Testis (tissue), 3 donors: ENCODE measurements around the gene PTPN7. TPM values are rescaled to one million over a fixed set of nuclear protein-coding genes. Genes with fewer than 3 reads are reported as not detected.

Experiments used
- DNase-seq: peaks from one replicate; pipeline ENCODE4 v3.0.0-alpha.2; 2019
- H3K27ac ChIP-seq, 2 donors: fragments of 200-600 bp; sonication (generic); one replicate each; pipeline ENCODE4 v1.5.1; 2019
- H3K27me3 ChIP-seq: fragments of 200-600 bp; sonication (generic); one replicate; pipeline ENCODE4 v1.5.1; 2019
- H3K36me3 ChIP-seq: fragments of 200-600 bp; sonication (generic); one replicate; pipeline ENCODE4 v1.5.1; 2017; ENCODE audit warnings: low read depth; ENCODE audit errors: missing control alignments
- H3K4me1 ChIP-seq: fragments of 200-600 bp; sonication (generic); one replicate; pipeline ENCODE4 v1.5.1; 2019
- H3K4me3 ChIP-seq, 2 donors: fragments of 200-600 bp; sonication (generic); one replicate each; pipeline ENCODE4 v1.5.1; 2017 to 2019
- H3K9me3 ChIP-seq: fragments of 200-600 bp; sonication (generic); one replicate; pipeline ENCODE4 v1.5.1; 2017
- CTCF ChIP-seq, 3 experiments: fragments of 450-650 bp in 2 of 3; fragments of 200-600 bp in 1 of 3; sonication (generic) in 1 of 3; IDR thresholded peaks; one replicate each; pipeline ENCODE4 v1.5.1; 2016 to 2019; ENCODE audit warnings: antibody characterized with exemption in 3 of 3, mild to moderate bottlenecking in 2 of 3, moderate library complexity in 1 of 3
- POLR2A ChIP-seq: fragments of 450-650 bp; IDR thresholded peaks from one replicate; pipeline ENCODE4 v1.6.1; 2017; ENCODE audit warnings: antibody characterized with exemption, mild to moderate bottlenecking, moderate library complexity
- WGBS, 2 donors: methylation state at CpG; one replicate each; pipeline ENCODE4 v1.1.5; 2018; 5-methylcytosine and 5-hydroxymethylcytosine counted together
- intact Hi-C: fragments of 100-400 bp; cut with DNase I; formaldehyde crosslinking; loops from one replicate; pipeline ENCODE4 v1.15.1; 2023; ENCODE audit warnings: low total_unique reads
- polyA plus RNA-seq: library from polyadenylated mRNA; stranded (reverse); fragments of 350-450 nt; fragmentation: Illumina TruSeq; extraction: RNeasy Lipid Tissue Mini Kit (QIAGEN cat#74804); gene quantifications from one replicate; pipeline ENCODE4 v1.2.3, GENCODE V29; 2014; ENCODE audit warnings: low read depth, low replicate concordance; ENCODE audit not compliant: insufficient read depth
- total RNA-seq, 2 donors: library from RNA; depleted of rRNA; stranded (reverse); fragments of >200 nt; gene quantifications; one replicate each; pipeline ENCODE4 v1.2.3, GENCODE V29; 2016

PTPN7 gene
- total and polyA plus RNA-seq, 3 donors from 2014 or later: 43.0 to 119 (median 84.1) TPM

GRCh38 chr1:202187697-202188407, 27.4 kb upstream of the PTPN7 start:
- H3K36me3 ChIP-seq: no peaks in the 10 kb centered on the region
- TF ChIP-seq POLR2A (no peak), CTCF (IDR thresholded peaks at IDR 0.05) (no peak)
- peaks cover 1% of the 10 kb centered on the region for H3K4me1 ChIP-seq
- H3K27ac ChIP-seq: no peak overlapping the region
- no peaks in the 10 kb centered on the region for H3K27me3 ChIP-seq
- intact Hi-C loops: loop anchor here (5.0 kb wide), 1 partner anchor 129 kb away; no protein-coding TSS in a partner anchor
- no peak overlapping the region for H3K4me3 ChIP-seq
- no peaks in the 10 kb centered on the region for H3K9me3 ChIP-seq
- no peak for DNase-seq
- WGBS, 2 donors: 72 to 81% methylated on average over 2 to 8 of the region's 8 CpGs

- no peaks in the 10 kb centered on the region for H3K36me3 ChIP-seq
- TF ChIP-seq CTCF (IDR thresholded peaks at IDR 0.05) (no peak), POLR2A (no peak)
- DNase-seq: no peak
- 69 to 86% methylated on average over 2 to 8 of the region's 8 CpGs for WGBS, 2 donors
- H3K4me3 ChIP-seq: no peak overlapping the region
- no peaks in the 10 kb centered on the region for H3K9me3 ChIP-seq
- no peaks in the 10 kb centered on the region for H3K27me3 ChIP-seq
- H3K4me1 ChIP-seq: no peaks in the 10 kb centered on the region
- no peak overlapping the region for H3K27ac ChIP-seq
- intact Hi-C loops: loop anchor here (5.0 kb wide), 1 partner anchor 130 kb away; no protein-coding TSS in a partner anchor
Measured at GRCh38 chr1:202187041-202187671, 26.8 kb upstream of the PTPN7 start.

GRCh38 chr1:202186327-202186726, 25.9 kb upstream of the PTPN7 start:
- Histone ChIP-seq H3K4me3 (no peak overlapping the region), H3K4me1 (no peaks in the 10 kb centered on the region), H3K9me3 (no peaks in the 10 kb centered on the region), H3K27me3 (no peaks in the 10 kb centered on the region), H3K27ac (no peak overlapping the region), H3K36me3 (no peaks in the 10 kb centered on the region)
- intact Hi-C loops: loop anchor here (5.0 kb wide), 1 partner anchor 131 kb away; no protein-coding TSS in a partner anchor
- TF ChIP-seq CTCF (IDR thresholded peaks at IDR 0.05) (no peak), POLR2A (no peak)
- DNase-seq: no peak
- WGBS, 2 donors: 88 to 91% methylated on average over 5 to 7 of the region's 7 CpGs

GRCh38 chr1:202184750-202185460, 24.5 kb upstream of the PTPN7 start:
- intact Hi-C loops: loop anchor here (5.0 kb wide), 1 partner anchor 132 kb away; no protein-coding TSS in a partner anchor
- 40 to 42% methylated on average over 17 to 19 of the region's 19 CpGs for WGBS, 2 donors

More at GRCh38 chr1:202184750-202185460, 24.5 kb upstream of the PTPN7 start:
- Histone ChIP-seq H3K4me3 (no peak overlapping the region), H3K4me1 (no peaks in the 10 kb centered on the region), H3K36me3 (no peaks in the 10 kb centered on the region), H3K27ac (no peak overlapping the region), H3K9me3 (no peaks in the 10 kb centered on the region), H3K27me3 (no peaks in the 10 kb centered on the region)
- peak; percentile 90 for DNase-seq
- no peak for TF ChIP-seq POLR2A
- TF ChIP-seq CTCF (IDR thresholded peaks at IDR 0.05): peak; percentile 56 to 76 (median 65)
